IPS DF 4.7 (cell line): Measurements from ENCODE around the gene HEATR5B.
"Not testable (repeated sequence)": the region's sequence is repeated elsewhere in the genome, so short reads cannot be mapped to it uniquely, and the experiment has no call there.

Experiments used
- DNase-seq: peaks from one replicate; pipeline ENCODE4 v3.0.0-alpha.2; 2013; ENCODE audit warnings: low spot score; ENCODE audit errors: extremely low read depth

Gene HEATR5B

GRCh38 chr2:36945240-36945639 is 138.9 kb downstream of the HEATR5B start:
- DNase-seq, result not testable (repeated sequence)

GRCh38 chr2:36941867-36942266 is 142.3 kb downstream of the HEATR5B start:
- DNase-seq, result no peak

DNA sequence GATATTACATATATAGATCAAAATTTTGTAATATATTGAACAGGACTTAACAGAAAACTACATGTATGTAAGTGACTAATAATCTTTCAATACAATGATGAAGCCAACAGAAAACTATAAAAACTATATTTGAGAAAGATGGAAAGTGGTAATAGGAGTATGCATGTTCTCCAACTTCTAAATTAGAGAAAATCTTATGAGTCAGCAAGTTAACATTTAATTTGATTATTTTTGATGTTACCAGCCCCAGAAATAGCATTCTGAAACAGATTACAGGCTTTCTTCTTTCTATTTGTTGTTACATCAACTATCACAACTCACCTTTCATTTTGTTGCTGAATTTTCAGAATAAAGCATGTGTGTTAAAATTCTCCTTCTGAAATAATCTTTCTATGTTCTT is 147.6 kb downstream of the HEATR5B start:
- not testable (repeated sequence) for DNase-seq

DNA sequence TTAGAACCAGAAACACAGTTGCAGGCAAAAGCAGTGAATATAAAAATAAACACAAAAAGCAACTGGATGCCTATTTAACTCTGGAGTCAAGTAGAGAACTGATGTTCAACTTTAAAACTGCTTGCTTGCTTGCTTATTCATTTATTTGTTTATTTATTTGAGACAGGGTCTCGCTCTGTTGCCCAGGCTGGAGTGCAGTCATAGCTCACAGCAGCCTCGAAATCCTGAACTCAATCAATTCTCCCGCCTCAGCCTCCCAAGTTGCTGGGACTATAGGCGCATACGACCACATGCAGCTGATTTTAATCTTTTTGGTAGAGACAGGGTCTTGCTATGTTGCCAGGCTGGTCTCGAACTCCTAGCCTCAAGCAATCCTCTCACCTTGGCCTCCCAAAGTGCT is 152.5 kb downstream of the HEATR5B start:
- DNase-seq, result not testable (repeated sequence)
